ENCODE measurements around the gene DPYSL4. TPM values are rescaled to one million over a fixed set of nuclear protein-coding genes. Genes with fewer than 3 reads are reported as not detected.

Gene DPYSL4
- total and polyA plus RNA-seq, 2 of the 13 experiments (the other 11 are each of a cell fraction or from before 2014, with no cell fraction given), result 0.84 to 1.2 TPM

- TF ChIP-seq, protein P1, sequence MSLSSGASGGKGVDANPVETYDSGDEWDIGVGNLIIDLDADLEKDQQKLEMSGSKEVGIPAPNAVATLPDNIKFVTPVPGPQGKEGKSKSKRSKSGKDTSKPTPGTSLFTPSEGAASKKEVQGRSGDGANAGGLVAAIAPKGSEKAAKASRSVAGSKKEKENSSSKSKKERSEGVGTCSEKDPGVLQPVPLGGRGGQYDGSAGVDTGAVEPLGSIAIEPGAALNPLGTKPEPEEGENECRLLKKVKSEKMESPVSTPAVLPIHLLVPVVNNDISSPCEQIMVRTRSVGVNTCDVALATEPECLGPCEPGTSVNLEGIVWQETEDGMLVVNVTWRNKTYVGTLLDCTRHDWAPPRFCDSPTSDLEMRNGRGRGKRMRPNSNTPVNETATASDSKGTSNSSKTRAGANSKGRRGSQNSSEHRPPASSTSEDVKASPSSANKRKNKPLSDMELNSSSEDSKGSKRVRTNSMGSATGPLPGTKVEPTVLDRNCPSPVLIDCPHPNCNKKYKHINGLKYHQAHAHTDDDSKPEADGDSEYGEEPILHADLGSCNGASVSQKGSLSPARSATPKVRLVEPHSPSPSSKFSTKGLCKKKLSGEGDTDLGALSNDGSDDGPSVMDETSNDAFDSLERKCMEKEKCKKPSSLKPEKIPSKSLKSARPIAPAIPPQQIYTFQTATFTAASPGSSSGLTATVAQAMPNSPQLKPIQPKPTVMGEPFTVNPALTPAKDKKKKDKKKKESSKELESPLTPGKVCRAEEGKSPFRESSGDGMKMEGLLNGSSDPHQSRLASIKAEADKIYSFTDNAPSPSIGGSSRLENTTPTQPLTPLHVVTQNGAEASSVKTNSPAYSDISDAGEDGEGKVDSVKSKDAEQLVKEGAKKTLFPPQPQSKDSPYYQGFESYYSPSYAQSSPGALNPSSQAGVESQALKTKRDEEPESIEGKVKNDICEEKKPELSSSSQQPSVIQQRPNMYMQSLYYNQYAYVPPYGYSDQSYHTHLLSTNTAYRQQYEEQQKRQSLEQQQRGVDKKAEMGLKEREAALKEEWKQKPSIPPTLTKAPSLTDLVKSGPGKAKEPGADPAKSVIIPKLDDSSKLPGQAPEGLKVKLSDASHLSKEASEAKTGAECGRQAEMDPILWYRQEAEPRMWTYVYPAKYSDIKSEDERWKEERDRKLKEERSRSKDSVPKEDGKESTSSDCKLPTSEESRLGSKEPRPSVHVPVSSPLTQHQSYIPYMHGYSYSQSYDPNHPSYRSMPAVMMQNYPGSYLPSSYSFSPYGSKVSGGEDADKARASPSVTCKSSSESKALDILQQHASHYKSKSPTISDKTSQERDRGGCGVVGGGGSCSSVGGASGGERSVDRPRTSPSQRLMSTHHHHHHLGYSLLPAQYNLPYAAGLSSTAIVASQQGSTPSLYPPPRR (CRISPR knock-in tag; IDR thresholded peaks at IDR 0.05; ENCODE audit: borderline replicate concordance), result no peak
- TF ChIP-seq EEA1 (CRISPR knock-in tag; IDR thresholded peaks at IDR 0.05; ENCODE audit: borderline replicate concordance) (no peak), FOSL1 (CRISPR knock-in tag; IDR thresholded peaks at IDR 0.05; ENCODE audit: borderline replicate concordance) (no peak), ARID2 (CRISPR knock-in tag; IDR thresholded peaks at IDR 0.05; ENCODE audit: borderline replicate concordance) (no peak), ZFYVE20 (CRISPR knock-in tag; IDR thresholded peaks at IDR 0.05; ENCODE audit: borderline replicate concordance, low read depth) (no peak), ZNF451 (CRISPR knock-in tag; IDR thresholded peaks at IDR 0.05) (no peak)
These were observed 33.0 kb upstream of the DPYSL4 start (continued) for GRCh38 chr10:132153616-132154217.

DNA sequence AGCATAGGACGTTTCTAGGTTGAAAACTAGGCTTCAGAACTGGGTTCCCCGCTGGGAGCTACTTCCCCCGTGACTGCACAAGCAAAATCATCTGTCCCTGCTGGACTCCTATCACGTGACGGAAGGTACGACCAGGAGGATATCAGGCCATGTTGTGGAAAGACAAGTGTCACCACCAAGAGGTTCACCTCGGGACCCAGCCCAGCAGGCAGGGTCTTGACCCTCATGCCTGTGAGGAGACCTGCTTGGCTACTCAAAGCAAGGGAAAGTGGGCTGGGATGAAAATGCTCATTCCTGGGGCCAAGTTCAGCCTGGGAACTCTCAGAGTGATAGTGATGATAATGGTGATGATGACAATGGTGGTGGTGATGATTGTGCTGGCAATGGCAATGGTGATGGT is 32.3 kb upstream of the DPYSL4 start:
- H3K36me3 ChIP-seq (replicated peaks in 1 of 2; ENCODE audit: control insufficient read depth in 1 of 2, insufficient read depth in 2 of 2, low read length in 2 of 2), result no peaks in the 10 kb centered on the region
- no peak overlapping the region for H3K27ac ChIP-seq (ENCODE audit: extremely low read length, insufficient read depth, low read length)
- WGBS (ENCODE audit: low lambda C conversion rate), result 21% methylated on average over 7 of the region's 7 CpGs
- in situ Hi-C loops (cut with HindIII; ENCODE audit: extremely low pct_ligation_motif_present, low pct_unique_long_range_greater_than_20kb) (no loop called here), intact Hi-C loops (cut with micrococcal nuclease; ENCODE audit: unreplicated experiment) (no loop called here)
- no peak for ATAC-seq
- no peak overlapping the region for H3K4me3 ChIP-seq (replicated peaks in 1 of 3; ENCODE audit: insufficient read depth in 1 of 3, low read depth in 2 of 3, low read length in 3 of 3)
- TF ChIP-seq RAD51 (IDR thresholded peaks at IDR 0.05; ENCODE audit: borderline replicate concordance) (peak; percentile 34; the same call in 1 of the 2 replicates), CENPX (CRISPR knock-in tag; IDR thresholded peaks at IDR 0.05) (no peak)
- BruUV-seq (replicated peaks), result no TSS peak
- H3K4me1 ChIP-seq (ENCODE audit: insufficient read depth, low read length), result no peaks in the 10 kb centered on the region
- no peak overlapping the region for H2AFZ ChIP-seq (ENCODE audit: low read length)
- no peak for FAIRE-seq
- ChIA-PET CTCF (ENCODE audit: low intra/inter-chr PET ratio, low total read pairs) (no interaction called here), POLR2A (no interaction called here)
- H3K79me2 ChIP-seq (ENCODE audit: insufficient read depth, low read length), result no peaks in the 10 kb centered on the region
- H4K20me1 ChIP-seq (ENCODE audit: insufficient read depth, low read length), result no peaks in the 10 kb centered on the region
- no peaks in the 10 kb centered on the region; a peak in 1 of 5 replicates for H3K27me3 ChIP-seq (ENCODE audit: control insufficient read depth in 1 of 2, insufficient read depth in 2 of 2, low read length in 2 of 2)
- no peak for DNase-seq (ENCODE audit: low spot score)
- no peak overlapping the region for H3K9ac ChIP-seq (ENCODE audit: insufficient read depth, low read depth, low read length)
- H3K4me2 ChIP-seq (ENCODE audit: low read depth, low read length), result no peak overlapping the region
- H3K9me3 ChIP-seq (ENCODE audit: low read length), result no peaks in the 10 kb centered on the region
